Upper lobe of right lung (tissue), 1 donor: ENCODE data around the gene FGA. TPM values are rescaled to one million over a fixed set of nuclear protein-coding genes. Genes with fewer than 3 reads are reported as not detected.

Experiments
- ATAC-seq: fragments of 200-7000 bp; cut with Tn5 transposase; one replicate; pipeline ENCODE4 v1.9.1; 2020; ENCODE audit warnings: mild to moderate bottlenecking, moderate library complexity
- DNase-seq: peaks from one replicate; pipeline ENCODE4 v3.0.0-alpha.2; 2020
- H3K27ac ChIP-seq: fragments of 200-600 bp; one replicate; pipeline ENCODE4 v1.8.0; 2022
- H3K27me3 ChIP-seq: fragments of 200-600 bp; one replicate; pipeline ENCODE4 v1.8.0; 2022; ENCODE audit warnings: mild to moderate bottlenecking
- H3K36me3 ChIP-seq: fragments of 200-600 bp; one replicate; pipeline ENCODE4 v1.8.0; 2022
- H3K4me1 ChIP-seq: fragments of 200-600 bp; one replicate; pipeline ENCODE4 v1.8.0; 2022
- H3K4me3 ChIP-seq: fragments of 200-600 bp; one replicate; pipeline ENCODE4 v1.8.0; 2022; ENCODE audit warnings: mild to moderate bottlenecking
- H3K9me3 ChIP-seq: fragments of 200-600 bp; one replicate; pipeline ENCODE4 v1.8.0; 2022
- intact Hi-C: fragments of 100-400 bp; cut with DNase I; formaldehyde crosslinking; loops from one replicate; pipeline ENCODE4 v1.11.0; 2022
- total RNA-seq: library from RNA; stranded (reverse); fragmentation: NEBNext Ultra II Directional; extraction: Animal tissue kit (Norgen Biotek cat#: 25700); gene quantifications from one replicate; pipeline ENCODE4 v1.2.1, GENCODE V29; 2021
- TF ChIP-seq, protein P1 (sequence below): fragments of 200-600 bp; IDR thresholded peaks from one replicate; pipeline ENCODE4 v1.8.0; 2022; ENCODE audit warnings: antibody characterized with exemption
- donor health status: DM: no; HTN: yes; CAD: no; lungs with severe emphysema.

Gene FGA
- total RNA-seq, 1 donor from 2014 or later: 39.5 TPM

DNA sequence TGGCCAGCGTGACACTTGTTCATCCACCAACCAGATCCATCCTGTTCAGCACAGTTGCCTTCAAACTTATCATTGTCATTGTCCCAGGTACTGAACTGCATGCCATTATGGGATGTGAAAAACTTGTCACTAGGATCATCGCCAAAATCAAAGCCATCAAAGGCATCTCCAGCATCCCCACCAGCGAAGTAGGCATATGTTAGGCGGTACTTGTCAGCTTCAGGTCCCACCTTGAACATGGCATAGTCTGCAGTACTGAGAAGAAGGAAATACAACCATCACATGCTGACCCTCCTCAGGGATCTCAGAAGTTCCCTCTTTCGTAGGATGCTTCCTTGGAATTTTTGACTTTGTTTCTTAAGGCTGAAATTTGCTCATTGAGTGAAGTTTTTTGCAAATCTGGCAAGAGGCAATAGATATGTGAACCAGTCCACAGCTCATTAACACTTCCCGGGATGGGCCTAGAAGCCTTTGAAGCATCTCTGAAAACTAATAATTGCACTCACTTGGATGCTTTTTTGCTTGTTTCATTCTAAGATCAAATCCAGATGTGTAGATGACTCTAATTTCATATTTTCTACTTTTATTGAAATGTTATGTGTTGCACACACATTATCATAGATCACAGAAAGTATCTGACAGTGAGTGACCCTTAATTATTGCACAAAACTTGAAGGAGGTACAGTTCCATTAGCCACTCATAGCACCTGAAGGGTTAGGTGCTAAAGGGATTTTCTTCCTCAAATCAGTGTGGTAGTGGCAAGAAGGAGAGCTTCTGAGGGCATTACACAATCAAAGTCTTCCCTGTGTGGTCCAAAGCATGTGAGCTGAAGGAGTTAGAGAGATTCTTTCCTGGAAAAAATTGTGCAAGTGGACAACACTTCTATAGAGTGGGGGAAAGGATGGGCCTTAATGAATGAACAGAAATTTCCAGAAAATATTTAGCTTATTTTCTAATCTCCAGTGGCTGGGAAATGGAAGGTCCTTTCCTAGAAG lies 16.5 kb upstream of the FGA start:
- Histone ChIP-seq H3K27ac (no peak overlapping the region), H3K4me1 (no peaks in the 10 kb centered on the region), H3K4me3 (peak overlapping the region; percentile 14), H3K27me3 (no peaks in the 10 kb centered on the region), H3K9me3 (no peaks in the 10 kb centered on the region), H3K36me3 (no peaks in the 10 kb centered on the region)
- ATAC-seq: peak; percentile 32
- DNase-seq: no peak
- TF ChIP-seq, protein P1, sequence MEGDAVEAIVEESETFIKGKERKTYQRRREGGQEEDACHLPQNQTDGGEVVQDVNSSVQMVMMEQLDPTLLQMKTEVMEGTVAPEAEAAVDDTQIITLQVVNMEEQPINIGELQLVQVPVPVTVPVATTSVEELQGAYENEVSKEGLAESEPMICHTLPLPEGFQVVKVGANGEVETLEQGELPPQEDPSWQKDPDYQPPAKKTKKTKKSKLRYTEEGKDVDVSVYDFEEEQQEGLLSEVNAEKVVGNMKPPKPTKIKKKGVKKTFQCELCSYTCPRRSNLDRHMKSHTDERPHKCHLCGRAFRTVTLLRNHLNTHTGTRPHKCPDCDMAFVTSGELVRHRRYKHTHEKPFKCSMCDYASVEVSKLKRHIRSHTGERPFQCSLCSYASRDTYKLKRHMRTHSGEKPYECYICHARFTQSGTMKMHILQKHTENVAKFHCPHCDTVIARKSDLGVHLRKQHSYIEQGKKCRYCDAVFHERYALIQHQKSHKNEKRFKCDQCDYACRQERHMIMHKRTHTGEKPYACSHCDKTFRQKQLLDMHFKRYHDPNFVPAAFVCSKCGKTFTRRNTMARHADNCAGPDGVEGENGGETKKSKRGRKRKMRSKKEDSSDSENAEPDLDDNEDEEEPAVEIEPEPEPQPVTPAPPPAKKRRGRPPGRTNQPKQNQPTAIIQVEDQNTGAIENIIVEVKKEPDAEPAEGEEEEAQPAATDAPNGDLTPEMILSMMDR: no peak
- intact Hi-C loops: no loop called here

DNA sequence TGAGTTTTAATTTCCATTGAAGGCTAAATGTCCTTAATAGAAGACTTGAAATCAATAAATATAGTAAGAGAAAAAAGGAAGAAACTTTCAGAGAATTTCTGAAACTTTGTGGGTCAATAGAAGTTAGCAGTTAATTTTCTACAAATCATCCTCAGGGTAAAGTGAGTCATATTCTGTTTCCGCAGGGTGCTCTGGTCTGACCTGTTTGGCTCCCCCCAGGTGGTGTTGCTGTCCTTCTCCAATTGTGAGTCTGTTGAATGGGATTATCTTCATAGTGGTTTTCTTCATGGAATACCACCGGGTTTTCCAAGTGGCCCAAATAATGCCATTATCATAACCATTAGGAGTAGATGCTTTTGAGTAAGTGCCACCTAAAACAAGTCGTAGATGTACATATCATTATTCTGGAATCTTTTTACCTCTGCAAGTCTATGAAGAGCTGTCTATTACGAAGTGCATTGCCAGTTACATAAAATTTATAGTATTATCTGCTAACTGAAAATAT lies 14.2 kb upstream of the FGA start:
- no peak for ATAC-seq
- TF ChIP-seq, protein P1: no peak
- no peak for DNase-seq

DNA sequence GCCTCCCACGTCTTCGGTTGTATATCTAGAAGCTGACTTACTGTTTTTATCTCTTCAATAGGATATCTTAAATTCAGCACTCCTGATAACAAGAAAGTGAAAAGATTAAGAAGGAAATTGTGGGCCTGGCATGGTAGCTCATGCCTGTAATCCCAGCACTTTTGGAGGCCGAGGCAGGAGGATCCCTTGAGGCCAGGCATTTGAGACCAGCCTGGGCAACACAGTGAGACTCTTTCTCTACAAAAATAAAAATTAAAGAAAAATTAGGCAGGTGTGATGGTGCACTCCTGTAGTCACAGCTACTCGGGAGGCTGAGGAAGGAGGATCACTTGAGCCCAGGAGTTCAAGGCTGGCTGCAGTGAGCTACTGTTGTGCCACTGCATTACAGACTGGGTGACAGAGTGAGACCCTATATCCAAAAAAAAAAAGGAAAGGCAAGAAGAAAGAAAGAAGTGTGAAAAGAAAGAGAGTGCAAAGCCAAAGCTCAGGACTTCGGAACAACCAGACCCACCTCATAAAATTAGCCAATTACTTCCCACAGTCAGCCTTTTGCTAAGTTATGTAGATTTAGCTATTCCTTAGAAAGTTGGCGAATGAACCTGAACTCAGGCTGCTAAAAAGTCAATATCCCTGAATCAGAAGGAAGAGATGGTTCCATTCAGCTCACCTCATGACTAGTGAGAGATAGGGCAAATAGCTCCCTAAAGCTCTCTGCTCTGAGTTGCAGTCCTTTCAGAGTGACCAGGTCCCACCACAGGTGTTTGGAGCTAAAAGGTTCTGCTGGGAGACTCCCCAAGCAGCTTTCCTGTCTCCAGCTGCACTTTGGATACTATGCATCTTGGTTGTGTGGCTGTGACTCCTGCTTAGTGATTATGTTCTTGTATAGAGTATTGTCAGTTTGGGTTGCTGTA lies 12.7 kb upstream of the FGA start:
- H3K4me3 ChIP-seq: no peak overlapping the region
- H3K9me3 ChIP-seq: no peaks in the 10 kb centered on the region
- H3K27me3 ChIP-seq: no peaks in the 10 kb centered on the region
- H3K27ac ChIP-seq: no peak overlapping the region
- no peak for ATAC-seq
- no peaks in the 10 kb centered on the region for H3K4me1 ChIP-seq
- intact Hi-C loops: no loop called here
- DNase-seq: no peak
- TF ChIP-seq, protein P1: no peak
- no peaks in the 10 kb centered on the region for H3K36me3 ChIP-seq

More for the DNA sequence above, 14.2 kb upstream of the FGA start:
- H3K4me3 ChIP-seq: no peak overlapping the region
- H3K4me1 ChIP-seq: no peaks in the 10 kb centered on the region
- intact Hi-C loops: no loop called here
- H3K9me3 ChIP-seq: no peaks in the 10 kb centered on the region
- H3K27ac ChIP-seq: no peak overlapping the region
- no peaks in the 10 kb centered on the region for H3K27me3 ChIP-seq
- H3K36me3 ChIP-seq: no peaks in the 10 kb centered on the region

DNA sequence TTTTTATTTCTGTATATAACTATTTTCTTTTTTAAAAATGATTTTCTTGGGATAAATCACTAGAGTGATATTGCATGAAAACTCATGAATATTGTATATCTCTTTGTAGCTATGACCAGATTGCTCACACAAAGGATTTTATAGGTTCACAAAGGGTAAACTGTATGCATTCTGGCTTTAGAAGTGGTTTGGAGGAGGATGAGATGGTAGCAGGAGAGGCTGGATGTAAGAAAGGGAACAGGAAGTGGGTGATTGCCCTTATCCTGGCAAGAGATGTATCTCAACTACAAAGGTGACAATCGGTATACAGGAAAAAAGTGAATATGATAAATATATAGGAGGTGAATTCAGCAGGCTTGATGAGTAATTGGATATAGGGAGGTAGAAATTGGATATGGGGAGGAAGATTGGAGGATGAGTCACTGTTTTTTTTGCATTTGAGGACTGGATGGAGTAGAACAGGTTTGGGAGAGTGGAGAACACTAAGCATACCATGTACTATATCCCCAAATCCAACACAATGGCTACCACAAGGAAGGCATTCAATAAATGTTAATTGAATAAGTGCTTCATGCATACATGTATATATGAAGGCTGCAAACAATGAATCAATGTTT lies 12.0 kb upstream of the FGA start:
- no peak for DNase-seq
- no peak overlapping the region for H3K27ac ChIP-seq
- H3K27me3 ChIP-seq: no peaks in the 10 kb centered on the region
- no peaks in the 10 kb centered on the region for H3K4me1 ChIP-seq
- no peaks in the 10 kb centered on the region for H3K36me3 ChIP-seq
- no peak for ATAC-seq
- H3K9me3 ChIP-seq: no peaks in the 10 kb centered on the region
- no peak overlapping the region for H3K4me3 ChIP-seq
- intact Hi-C loops: no loop called here
- TF ChIP-seq, protein P1: no peak
